Parathyroid adenoma (tissue), 2 donors: ENCODE data around the gene OR14C36.

Experiments used
- H2AFZ ChIP-seq: fragments of 300-600 bp; sonication (generic); one replicate; pipeline ENCODE4 v1.7.0; 2017; ENCODE audit warnings: antibody characterized with exemption, mild to moderate bottlenecking
- H3K27ac ChIP-seq: fragments of 300-600 bp; sonication (generic); one replicate; pipeline ENCODE4 v1.7.0; 2017
- H3K27me3 ChIP-seq: fragments of 300-600 bp; sonication (generic); one replicate; pipeline ENCODE4 v1.7.0; 2017; ENCODE audit warnings: low read length; ENCODE audit not compliant: control insufficient read depth, insufficient read depth
- H3K36me3 ChIP-seq: fragments of 300-600 bp; sonication (generic); one replicate; pipeline ENCODE4 v1.7.0; 2017; ENCODE audit warnings: low read length; ENCODE audit not compliant: control insufficient read depth, insufficient read depth
- H3K4me1 ChIP-seq: fragments of 300-600 bp; sonication (generic); one replicate; pipeline ENCODE4 v1.7.0; 2017; ENCODE audit warnings: control low read depth
- H3K4me2 ChIP-seq: fragments of 300-600 bp; sonication (generic); one replicate; pipeline ENCODE4 v1.7.0; 2017; ENCODE audit warnings: low read length
- H3K4me3 ChIP-seq: fragments of 300-600 bp; sonication (generic); one replicate; pipeline ENCODE4 v1.7.0; 2017; ENCODE audit warnings: low read depth, low read length
- H3K79me2 ChIP-seq: fragments of 300-600 bp; sonication (generic); one replicate; pipeline ENCODE4 v1.7.0; 2017; ENCODE audit warnings: control low read depth
- H3K9ac ChIP-seq: fragments of 300-600 bp; sonication (generic); one replicate; pipeline ENCODE4 v1.7.0; 2017; ENCODE audit warnings: mild to moderate bottlenecking
- H3K9me3 ChIP-seq: fragments of 300-600 bp; sonication (generic); one replicate; pipeline ENCODE4 v1.7.0; 2017; ENCODE audit warnings: low read length; ENCODE audit not compliant: control insufficient read depth
- TF ChIP-seq, protein P1 (sequence below): fragments of 300-600 bp; sonication (generic); IDR thresholded peaks from one replicate; pipeline ENCODE4 v1.7.0; 2017; ENCODE audit warnings: antibody characterized with exemption, mild to moderate bottlenecking
- donor health status: primary hyperparathyroidism.

The OR14C36 gene

DNA sequence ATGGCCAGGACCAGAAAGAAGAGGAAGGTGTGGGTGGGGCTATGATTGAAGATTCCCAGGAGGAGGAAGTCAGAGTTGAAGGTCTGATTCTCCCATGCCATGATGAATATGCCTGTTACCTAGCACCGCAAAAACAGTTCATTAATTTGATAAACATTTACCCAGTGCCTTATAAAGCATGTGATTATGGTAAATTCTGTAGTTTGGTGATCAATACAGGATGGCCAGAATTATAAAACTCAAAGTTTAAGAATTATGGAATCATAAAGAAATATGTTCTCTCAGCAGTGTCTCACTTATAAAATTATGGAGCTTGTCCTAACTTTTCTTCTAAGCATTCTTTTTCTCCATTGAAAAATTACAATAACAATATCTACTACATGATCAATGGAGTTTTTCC, 24.1 kb upstream of the OR14C36 start, which contains the start of gene OR2M7:
TSS of gene OR2M7 (minus strand) at position 101 of the 400 bp plus-strand sequence. CDS start at position 101, 0 bp downstream.
- H3K4me1 ChIP-seq: no peaks in the 10 kb centered on the region
- no peaks in the 10 kb centered on the region for H3K9me3 ChIP-seq
- H3K4me2 ChIP-seq: no peak within 1 kb of the TSS
- H3K27ac ChIP-seq: no peak within 1 kb of the TSS
- H3K36me3 ChIP-seq: no peaks in the 10 kb centered on the region
- TF ChIP-seq, protein P1, sequence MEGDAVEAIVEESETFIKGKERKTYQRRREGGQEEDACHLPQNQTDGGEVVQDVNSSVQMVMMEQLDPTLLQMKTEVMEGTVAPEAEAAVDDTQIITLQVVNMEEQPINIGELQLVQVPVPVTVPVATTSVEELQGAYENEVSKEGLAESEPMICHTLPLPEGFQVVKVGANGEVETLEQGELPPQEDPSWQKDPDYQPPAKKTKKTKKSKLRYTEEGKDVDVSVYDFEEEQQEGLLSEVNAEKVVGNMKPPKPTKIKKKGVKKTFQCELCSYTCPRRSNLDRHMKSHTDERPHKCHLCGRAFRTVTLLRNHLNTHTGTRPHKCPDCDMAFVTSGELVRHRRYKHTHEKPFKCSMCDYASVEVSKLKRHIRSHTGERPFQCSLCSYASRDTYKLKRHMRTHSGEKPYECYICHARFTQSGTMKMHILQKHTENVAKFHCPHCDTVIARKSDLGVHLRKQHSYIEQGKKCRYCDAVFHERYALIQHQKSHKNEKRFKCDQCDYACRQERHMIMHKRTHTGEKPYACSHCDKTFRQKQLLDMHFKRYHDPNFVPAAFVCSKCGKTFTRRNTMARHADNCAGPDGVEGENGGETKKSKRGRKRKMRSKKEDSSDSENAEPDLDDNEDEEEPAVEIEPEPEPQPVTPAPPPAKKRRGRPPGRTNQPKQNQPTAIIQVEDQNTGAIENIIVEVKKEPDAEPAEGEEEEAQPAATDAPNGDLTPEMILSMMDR: no peak
- H2AFZ ChIP-seq: no peak within 1 kb of the TSS
- H3K9ac ChIP-seq: no peak within 1 kb of the TSS
- H3K4me3 ChIP-seq: no peak within 1 kb of the TSS
- H3K79me2 ChIP-seq: no peaks in the 10 kb centered on the region
- H3K27me3 ChIP-seq: no peaks in the 10 kb centered on the region

DNA sequence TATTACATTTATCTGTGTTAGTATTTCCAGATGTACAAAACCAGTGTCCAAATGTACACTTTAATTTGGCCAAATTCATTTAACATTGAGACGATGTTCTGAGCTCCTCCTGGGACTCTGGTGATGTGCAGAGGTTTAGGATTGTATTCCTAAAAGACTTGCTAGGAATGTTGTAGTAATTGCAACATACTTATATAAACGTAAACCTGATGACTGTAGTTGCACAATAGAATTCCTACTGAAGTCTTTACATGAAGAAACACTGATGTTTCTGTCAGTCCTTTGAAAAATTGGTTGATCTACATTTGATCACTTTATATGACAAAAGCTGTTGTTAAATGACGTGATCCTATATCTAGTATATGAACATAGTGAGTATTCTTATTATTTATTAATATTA, 5.1 kb upstream of the OR14C36 start:
- H3K27me3 ChIP-seq: no peaks in the 10 kb centered on the region
- no peak overlapping the region for H3K9ac ChIP-seq
- H2AFZ ChIP-seq: no peak overlapping the region
- H3K4me3 ChIP-seq: no peak overlapping the region
- H3K36me3 ChIP-seq: no peaks in the 10 kb centered on the region
- H3K4me2 ChIP-seq: no peak overlapping the region
- no peaks in the 10 kb centered on the region for H3K9me3 ChIP-seq
- H3K4me1 ChIP-seq: no peaks in the 10 kb centered on the region
- TF ChIP-seq, protein P1: no peak
- no peak overlapping the region for H3K27ac ChIP-seq
- H3K79me2 ChIP-seq: no peaks in the 10 kb centered on the region

- no peak overlapping the region for H3K4me2 ChIP-seq
- H3K27ac ChIP-seq: no peak overlapping the region
- H3K9me3 ChIP-seq: no peaks in the 10 kb centered on the region
- no peaks in the 10 kb centered on the region for H3K79me2 ChIP-seq
- no peaks in the 10 kb centered on the region for H3K36me3 ChIP-seq
- no peak overlapping the region for H2AFZ ChIP-seq
- H3K9ac ChIP-seq: no peak overlapping the region
- no peak overlapping the region for H3K4me3 ChIP-seq
- H3K27me3 ChIP-seq: no peaks in the 10 kb centered on the region
- TF ChIP-seq, protein P1: no peak
- no peaks in the 10 kb centered on the region for H3K4me1 ChIP-seq
Observed at GRCh38 chr1:248359415-248359814, 10.8 kb downstream of the OR14C36 start.

DNA sequence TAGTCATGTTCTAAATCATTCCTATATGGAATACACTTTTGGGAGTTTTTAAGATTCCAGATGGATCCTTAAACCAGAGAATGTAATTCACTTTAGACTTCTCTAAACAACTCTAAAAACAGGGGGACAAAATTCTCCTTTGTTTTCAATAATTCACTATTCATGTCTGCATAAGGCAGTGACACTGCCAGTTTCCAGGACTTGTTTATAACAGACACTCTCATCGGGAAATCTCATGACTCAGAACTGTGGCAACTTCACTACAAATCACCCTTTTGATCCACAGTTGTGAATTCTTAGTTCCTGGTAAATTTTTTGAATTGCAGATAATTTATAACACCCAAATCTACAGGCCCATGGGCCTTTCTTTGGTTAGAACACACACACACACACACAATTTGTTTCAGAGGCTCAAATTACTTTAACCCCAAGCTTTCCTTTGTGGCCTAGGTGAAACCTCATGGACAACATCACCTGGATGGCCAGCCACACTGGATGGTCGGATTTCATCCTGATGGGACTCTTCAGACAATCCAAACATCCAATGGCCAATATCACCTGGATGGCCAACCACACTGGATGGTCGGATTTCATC, 12.6 kb downstream of the OR14C36 start, which contains the start of gene OR2T4:
TSS of gene OR2T4 (plus strand) at position 545 of the 595 bp plus-strand sequence. CDS start at position 545, 0 bp downstream.
- Histone ChIP-seq H3K27ac (no peak within 1 kb of the TSS), H2AFZ (no peak within 1 kb of the TSS), H3K4me3 (no peak within 1 kb of the TSS), H3K9me3 (no peaks in the 10 kb centered on the region), H3K4me1 (no peaks in the 10 kb centered on the region), H3K4me2 (no peak within 1 kb of the TSS), H3K27me3 (no peaks in the 10 kb centered on the region), H3K36me3 (no peaks in the 10 kb centered on the region), H3K9ac (no peak within 1 kb of the TSS), H3K79me2 (no peaks in the 10 kb centered on the region)
- TF ChIP-seq, protein P1: no peak

DNA sequence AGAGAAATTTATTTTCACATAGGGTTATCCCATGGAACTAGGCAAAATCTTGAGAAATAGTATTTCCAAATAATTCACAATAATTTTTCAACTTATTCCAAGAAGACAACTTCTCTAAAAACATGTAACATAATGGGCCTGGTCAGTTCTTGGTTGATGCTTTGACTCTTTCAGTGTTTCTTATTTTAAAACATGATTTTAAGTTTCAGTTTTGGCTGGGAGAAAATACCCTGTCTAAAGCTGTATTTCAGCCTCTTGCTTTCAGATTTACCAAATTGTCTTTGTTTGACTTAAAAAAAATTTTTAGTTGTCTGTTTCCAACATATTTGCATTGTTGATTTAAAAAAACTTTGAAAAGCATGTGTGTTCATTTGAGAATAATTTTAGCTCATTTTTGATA, 18.0 kb downstream of the OR14C36 start:
- Histone ChIP-seq H2AFZ (no peak overlapping the region), H3K4me1 (no peaks in the 10 kb centered on the region), H3K27me3 (no peaks in the 10 kb centered on the region), H3K79me2 (no peaks in the 10 kb centered on the region), H3K9ac (no peak overlapping the region), H3K9me3 (no peaks in the 10 kb centered on the region), H3K4me2 (no peak overlapping the region), H3K27ac (no peak overlapping the region), H3K36me3 (no peaks in the 10 kb centered on the region), H3K4me3 (no peak overlapping the region)
- TF ChIP-seq, protein P1: no peak
